Stimulated activated naive CD4-positive, alpha-beta T cell (primary cell): ENCODE data around the gene PROC.

Source experiments
- DNase-seq, 6 experiments: peaks; one replicate each; lab custom pipeline; 2025; lab: John Stamatoyannopoulos, UW

Gene PROC

GRCh38 chr2:127414638-127415592 lies 3.3 kb upstream of the PROC start:
- no peak for DNase-seq

- peak; percentile 71 to 80 (median 76) for DNase-seq
Measured at GRCh38 chr2:127415593-127416505, 2.4 kb upstream of the PROC start.

DNA sequence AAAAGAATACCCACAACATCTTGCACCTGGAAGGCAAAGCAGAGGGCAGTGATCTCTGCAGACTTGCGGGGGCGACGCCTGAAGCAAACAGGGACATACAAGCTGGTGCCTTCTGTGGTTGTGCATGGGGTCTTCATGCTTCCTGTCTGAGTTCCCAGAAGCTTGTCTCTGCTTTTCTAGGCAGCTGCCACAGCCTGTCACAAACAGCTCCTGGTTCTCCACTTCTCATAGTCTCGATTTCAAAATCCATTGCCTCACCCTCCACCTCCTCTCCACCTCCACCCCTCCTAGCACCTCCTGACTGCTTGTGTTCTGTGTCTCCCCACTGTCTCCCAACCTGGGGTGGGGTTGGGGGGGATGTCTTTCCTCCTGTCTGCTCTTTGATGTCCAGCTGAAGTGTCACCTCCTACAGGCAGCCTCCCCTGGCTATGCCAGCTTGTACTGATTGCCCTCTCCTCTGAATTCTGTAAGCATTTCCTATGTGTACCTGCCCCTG lies 1.7 kb upstream of the PROC start:
- DNase-seq, result peak in 1 of 6 experiments; percentile 36

DNA sequence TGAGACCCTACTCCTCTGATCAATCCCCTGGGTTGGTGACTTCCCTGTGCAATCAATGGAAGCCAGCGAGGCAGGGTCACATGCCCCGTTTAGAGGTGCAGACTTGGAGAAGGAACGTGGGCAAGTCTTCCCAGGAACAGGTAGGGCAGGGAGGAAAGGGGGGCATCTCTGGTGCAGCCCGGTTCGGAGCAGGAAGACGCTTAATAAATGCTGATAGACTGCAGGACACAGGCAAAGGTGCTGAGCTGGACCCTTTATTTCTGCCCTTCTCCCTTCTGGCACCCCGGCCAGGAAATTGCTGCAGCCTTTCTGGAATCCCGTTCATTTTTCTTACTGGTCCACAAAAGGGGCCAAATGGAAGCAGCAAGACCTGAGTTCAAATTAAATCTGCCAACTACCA lies 821 bp upstream of the PROC start:
- no peak for DNase-seq

DNA sequence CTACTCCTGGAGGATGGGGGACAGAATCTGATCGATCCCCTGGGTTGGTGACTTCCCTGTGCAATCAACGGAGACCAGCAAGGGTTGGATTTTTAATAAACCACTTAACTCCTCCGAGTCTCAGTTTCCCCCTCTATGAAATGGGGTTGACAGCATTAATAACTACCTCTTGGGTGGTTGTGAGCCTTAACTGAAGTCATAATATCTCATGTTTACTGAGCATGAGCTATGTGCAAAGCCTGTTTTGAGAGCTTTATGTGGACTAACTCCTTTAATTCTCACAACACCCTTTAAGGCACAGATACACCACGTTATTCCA lies 844 bp downstream of the PROC start:
- DNase-seq, result no peak

DNA sequence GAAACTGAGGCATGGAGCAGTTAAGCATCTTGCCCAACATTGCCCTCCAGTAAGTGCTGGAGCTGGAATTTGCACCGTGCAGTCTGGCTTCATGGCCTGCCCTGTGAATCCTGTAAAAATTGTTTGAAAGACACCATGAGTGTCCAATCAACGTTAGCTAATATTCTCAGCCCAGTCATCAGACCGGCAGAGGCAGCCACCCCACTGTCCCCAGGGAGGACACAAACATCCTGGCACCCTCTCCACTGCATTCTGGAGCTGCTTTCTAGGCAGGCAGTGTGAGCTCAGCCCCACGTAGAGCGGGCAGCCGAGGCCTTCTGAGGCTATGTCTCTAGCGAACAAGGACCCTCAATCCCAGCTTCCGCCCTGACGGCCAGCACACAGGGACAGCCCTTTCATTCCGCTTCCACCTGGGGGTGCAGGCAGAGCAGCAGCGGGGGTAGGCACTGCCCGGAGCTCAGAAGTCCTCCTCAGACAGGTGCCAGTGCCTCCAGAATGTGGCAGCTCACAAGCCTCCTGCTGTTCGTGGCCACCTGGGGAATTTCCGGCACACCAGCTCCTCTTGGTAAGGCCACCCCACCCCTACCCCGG lies 1.3 kb downstream of the PROC start:
- DNase-seq, result no peak

DNA sequence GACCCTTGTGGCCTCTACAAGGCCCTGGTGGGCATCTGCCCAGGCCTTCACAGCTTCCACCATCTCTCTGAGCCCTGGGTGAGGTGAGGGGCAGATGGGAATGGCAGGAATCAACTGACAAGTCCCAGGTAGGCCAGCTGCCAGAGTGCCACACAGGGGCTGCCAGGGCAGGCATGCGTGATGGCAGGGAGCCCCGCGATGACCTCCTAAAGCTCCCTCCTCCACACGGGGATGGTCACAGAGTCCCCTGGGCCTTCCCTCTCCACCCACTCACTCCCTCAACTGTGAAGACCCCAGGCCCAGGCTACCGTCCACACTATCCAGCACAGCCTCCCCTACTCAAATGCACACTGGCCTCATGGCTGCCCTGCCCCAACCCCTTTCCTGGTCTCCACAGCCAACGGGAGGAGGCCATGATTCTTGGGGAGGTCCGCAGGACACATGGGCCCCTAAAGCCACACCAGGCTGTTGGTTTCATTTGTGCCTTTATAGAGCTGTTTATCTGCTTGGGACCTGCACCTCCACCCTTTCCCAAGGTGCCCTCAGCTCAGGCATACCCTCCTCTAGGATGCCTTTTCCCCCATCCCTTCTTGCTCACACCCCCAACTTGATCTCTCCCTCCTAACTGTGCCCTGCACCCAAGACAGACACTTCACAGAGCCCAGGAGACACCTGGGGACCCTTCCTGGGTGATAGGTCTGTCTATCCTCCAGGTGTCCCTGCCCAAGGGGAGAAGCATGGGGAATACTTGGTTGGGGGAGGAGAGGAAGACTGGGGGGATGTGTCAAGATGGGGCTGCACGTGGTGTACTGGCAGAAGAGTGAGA lies 2.0 kb downstream of the PROC start:
- DNase-seq, result no peak

DNA sequence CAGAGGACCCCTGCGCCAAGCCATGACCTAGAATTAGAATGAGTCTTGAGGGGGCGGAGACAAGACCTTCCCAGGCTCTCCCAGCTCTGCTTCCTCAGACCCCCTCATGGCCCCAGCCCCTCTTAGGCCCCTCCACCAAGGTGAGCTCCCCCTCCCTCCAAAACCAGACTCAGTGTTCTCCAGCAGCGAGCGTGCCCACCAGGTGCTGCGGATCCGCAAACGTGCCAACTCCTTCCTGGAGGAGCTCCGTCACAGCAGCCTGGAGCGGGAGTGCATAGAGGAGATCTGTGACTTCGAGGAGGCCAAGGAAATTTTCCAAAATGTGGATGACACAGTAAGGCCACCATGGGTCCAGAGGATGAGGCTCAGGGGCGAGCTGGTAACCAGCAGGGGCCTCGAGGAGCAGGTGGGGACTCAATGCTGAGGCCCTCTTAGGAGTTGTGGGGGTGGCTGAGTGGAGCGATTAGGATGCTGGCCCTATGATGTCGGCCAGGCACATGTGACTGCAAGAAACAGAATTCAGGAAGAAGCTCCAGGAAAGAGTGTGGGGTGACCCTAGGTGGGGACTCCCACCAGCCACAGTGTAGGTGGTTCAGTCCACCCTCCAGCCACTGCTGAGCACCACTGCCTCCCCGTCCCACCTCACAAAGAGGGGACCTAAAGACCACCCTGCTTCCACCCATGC lies 3.0 kb downstream of the PROC start:
- no peak for DNase-seq

DNA sequence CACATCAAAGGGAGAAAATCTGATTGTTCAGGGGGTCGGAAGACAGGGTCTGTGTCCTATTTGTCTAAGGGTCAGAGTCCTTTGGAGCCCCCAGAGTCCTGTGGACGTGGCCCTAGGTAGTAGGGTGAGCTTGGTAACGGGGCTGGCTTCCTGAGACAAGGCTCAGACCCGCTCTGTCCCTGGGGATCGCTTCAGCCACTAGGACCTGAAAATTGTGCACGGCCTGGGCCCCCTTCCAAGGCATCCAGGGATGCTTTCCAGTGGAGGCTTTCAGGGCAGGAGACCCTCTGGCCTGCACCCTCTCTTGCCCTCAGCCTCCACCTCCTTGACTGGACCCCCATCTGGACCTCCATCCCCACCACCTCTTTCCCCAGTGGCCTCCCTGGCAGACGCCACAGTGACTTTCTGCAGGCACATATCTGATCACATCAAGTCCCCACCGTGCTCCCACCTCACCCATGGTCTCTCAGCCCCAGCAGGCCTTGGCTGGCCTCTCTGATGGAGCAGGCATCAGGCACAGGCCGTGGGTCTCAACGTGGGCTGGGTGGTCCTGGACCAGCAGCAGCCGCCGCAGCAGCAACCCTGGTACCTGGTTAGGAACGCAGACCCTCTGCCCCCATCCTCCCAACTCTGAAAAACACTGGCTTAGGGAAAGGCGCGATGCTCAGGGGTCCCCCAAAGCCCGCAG lies 3.8 kb downstream of the PROC start:
- no peak for DNase-seq

DNA sequence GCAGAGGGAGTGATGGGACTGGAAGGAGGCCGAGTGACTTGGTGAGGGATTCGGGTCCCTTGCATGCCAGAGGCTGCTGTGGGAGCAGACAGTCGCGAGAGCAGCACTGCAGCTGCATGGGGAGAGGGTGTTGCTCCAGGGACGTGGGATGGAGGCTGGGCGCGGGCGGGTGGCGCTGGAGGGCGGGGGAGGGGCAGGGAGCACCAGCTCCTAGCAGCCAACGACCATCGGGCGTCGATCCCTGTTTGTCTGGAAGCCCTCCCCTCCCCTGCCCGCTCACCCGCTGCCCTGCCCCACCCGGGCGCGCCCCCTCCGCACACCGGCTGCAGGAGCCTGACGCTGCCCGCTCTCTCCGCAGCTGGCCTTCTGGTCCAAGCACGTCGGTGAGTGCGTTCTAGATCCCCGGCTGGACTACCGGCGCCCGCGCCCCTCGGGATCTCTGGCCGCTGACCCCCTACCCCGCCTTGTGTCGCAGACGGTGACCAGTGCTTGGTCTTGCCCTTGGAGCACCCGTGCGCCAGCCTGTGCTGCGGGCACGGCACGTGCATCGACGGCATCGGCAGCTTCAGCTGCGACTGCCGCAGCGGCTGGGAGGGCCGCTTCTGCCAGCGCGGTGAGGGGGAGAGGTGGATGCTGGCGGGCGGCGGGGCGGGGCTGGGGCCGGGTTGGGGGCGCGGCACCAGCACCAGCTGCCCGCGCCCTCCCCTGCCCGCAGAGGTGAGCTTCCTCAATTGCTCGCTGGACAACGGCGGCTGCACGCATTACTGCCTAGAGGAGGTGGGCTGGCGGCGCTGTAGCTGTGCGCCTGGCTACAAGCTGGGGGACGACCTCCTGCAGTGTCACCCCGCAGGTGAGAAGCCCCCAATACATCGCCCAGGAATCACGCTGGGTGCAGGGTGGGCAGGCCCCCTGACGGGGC lies 4.6 kb downstream of the PROC start:
- peak in 2 of 6 experiments; percentile 4 to 6 for DNase-seq

- DNase-seq, result no peak
Measured at GRCh38 chr2:127423478-127423843, 5.2 kb downstream of the PROC start.

GRCh38 chr2:127423880-127424279 lies 5.7 kb downstream of the PROC start:
- DNase-seq, result no peak

DNA sequence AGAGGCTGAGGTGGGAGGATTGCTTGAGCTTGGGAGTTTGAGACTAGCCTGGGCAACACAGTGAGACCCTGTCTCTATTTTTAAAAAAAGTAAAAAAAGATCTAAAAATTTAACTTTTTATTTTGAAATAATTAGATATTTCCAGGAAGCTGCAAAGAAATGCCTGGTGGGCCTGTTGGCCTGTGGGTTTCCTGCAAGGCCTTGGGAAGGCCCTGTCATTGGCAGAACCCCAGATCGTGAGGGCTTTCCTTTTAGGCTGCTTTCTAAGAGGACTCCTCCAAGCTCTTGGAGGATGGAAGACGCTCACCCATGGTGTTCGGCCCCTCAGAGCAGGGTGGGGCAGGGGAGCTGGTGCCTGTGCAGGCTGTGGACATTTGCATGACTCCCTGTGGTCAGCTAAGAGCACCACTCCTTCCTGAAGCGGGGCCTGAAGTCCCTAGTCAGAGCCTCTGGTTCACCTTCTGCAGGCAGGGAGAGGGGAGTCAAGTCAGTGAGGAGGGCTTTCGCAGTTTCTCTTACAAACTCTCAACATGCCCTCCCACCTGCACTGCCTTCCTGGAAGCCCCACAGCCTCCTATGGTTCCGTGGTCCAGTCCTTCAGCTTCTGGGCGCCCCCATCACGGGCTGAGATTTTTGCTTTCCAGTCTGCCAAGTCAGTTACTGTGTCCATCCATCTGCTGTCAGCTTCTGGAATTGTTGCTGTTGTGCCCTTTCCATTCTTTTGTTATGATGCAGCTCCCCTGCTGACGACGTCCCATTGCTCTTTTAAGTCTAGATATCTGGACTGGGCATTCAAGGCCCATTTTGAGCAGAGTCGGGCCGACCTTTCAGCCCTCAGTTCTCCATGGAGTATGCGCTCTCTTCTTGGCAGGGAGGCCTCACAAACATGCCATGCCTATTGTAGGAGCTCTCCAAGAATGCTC lies 6.6 kb downstream of the PROC start:
- DNase-seq, result no peak

DNA sequence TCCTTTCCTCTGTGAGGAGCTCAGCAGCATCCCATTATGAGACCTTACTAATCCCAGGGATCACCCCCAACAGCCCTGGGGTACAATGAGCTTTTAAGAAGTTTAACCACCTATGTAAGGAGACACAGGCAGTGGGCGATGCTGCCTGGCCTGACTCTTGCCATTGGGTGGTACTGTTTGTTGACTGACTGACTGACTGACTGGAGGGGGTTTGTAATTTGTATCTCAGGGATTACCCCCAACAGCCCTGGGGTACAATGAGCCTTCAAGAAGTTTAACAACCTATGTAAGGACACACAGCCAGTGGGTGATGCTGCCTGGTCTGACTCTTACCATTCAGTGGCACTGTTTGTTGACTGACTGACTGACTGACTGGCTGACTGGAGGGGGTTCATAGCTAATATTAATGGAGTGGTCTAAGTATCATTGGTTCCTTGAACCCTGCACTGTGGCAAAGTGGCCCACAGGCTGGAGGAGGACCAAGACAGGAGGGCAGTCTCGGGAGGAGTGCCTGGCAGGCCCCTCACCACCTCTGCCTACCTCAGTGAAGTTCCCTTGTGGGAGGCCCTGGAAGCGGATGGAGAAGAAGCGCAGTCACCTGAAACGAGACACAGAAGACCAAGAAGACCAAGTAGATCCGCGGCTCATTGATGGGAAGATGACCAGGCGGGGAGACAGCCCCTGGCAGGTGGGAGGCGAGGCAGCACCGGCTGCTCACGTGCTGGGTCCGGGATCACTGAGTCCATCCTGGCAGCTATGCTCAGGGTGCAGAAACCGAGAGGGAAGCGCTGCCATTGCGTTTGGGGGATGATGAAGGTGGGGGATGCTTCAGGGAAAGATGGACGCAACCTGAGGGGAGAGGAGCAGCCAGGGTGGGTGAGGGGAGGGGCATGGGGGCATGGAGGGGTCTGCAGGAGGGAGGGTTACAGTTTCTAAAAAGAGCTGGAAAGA lies 7.6 kb downstream of the PROC start:
- no peak for DNase-seq

GRCh38 chr2:127426501-127427354 lies 8.5 kb downstream of the PROC start:
- DNase-seq, result no peak
